ENCODE measurements around the gene SETD3. TPM values are rescaled to one million over a fixed set of nuclear protein-coding genes. Genes with fewer than 3 reads are reported as not detected.

The SETD3 gene
- 51.5 and 52.6 TPM in 2 replicates for total RNA-seq (2022)
- percentile 80 among the genes with signal in this experiment for Bru-seq, nascent RNA
- percentile 77 among the genes with signal in this experiment for BruChase-seq, experiment 1, labeled RNA remaining after a 6-hour chase
- percentile 75 among the genes with signal in this experiment for BruChase-seq, experiment 2, labeled RNA remaining after a 2-hour chase
- long read RNA-seq, transcript SETD3-202 (13 exons, 2,878 nt), result major isoform, 43 of 62 reads
- long read RNA-seq, partial matches to known transcripts, result 5 of 62 reads
- long read RNA-seq, other reads (novel, unspliced or antisense), result 12 of 62 reads

DNA sequence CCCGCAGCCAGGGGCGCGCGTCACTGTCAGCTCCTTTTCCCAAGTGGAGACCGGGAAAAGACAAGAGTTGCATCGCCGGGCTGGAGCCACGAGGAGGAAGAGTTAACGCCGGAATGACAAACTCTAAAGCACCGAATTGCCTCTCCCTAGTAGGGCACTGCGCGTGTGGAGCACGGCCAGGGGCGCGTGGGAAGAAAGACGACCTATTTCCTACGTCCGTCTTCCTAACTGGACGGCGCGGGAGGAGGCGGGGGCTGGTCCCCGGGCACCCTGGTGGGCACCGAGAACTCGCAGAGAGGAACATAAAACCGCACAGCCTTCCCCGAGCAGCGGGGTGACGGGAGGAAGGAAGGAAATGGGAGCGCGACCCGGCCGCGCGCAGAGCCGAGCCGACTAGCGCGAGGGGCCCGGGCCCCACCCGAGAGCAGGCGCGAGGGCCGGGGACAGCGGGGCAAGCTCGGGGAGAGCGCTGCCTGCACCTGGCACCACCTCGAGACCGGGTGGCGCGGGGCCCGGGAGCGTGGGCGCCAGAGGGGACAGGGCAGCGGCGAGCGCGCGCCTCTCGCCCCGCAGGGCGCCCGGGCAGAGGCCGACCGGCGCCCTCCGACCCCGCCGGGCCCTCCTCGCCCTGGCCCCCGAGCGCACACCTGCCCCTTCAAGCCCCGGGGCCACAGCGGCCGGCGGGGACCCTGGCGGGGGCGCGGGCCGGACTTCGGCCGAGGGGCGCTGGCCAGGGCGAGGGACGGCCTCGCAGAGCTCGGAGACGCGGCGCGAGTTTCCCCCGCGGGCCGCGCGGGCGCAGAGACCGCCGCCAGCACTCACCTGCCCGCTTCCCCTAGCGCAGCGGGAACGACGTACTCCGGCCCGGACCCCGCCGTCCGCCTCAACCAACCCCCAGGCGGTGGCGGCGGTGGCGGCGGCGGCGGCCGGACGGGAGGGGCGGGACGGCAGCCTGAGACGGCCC, at the start of gene SETD3:
Gene SETD3 (minus strand): TSS at position 954 of the 964 bp plus-strand sequence. CDS start 15,054 bp downstream, outside the sequence.
- peaks cover 28% of the 10 kb centered on the region for H3K4me1 Mint-ChIP-seq (ENCODE audit: low read depth, unreplicated experiment)
- CTCF ChIA-PET, result interaction anchor here (0.7 kb wide), 1 partner anchor 420 kb away, joined by 3 read pairs; no protein-coding TSS in a partner anchor
- no peaks in the 10 kb centered on the region for H3K27me3 Mint-ChIP-seq (ENCODE audit: unreplicated experiment)
- no TSS peak for BruUV-seq (replicated peaks)
- H3K27ac Mint-ChIP-seq (ENCODE audit: unreplicated experiment), result peak within 1 kb of the TSS; percentile 96
- DNase-seq, result peak; percentile 29
- H3K9me3 Mint-ChIP-seq (ENCODE audit: low read depth, unreplicated experiment), result no peaks in the 10 kb centered on the region
- intact Hi-C loops (cut with micrococcal nuclease; ENCODE audit: unreplicated experiment), result no loop called here
- H3K4me3 Mint-ChIP-seq (ENCODE audit: low read depth, unreplicated experiment), result peak within 1 kb of the TSS; percentile 84
- peaks cover 30% of the 10 kb centered on the region for H3K36me3 Mint-ChIP-seq (ENCODE audit: insufficient read depth, unreplicated experiment)
- TF ChIP-seq, protein P1, sequence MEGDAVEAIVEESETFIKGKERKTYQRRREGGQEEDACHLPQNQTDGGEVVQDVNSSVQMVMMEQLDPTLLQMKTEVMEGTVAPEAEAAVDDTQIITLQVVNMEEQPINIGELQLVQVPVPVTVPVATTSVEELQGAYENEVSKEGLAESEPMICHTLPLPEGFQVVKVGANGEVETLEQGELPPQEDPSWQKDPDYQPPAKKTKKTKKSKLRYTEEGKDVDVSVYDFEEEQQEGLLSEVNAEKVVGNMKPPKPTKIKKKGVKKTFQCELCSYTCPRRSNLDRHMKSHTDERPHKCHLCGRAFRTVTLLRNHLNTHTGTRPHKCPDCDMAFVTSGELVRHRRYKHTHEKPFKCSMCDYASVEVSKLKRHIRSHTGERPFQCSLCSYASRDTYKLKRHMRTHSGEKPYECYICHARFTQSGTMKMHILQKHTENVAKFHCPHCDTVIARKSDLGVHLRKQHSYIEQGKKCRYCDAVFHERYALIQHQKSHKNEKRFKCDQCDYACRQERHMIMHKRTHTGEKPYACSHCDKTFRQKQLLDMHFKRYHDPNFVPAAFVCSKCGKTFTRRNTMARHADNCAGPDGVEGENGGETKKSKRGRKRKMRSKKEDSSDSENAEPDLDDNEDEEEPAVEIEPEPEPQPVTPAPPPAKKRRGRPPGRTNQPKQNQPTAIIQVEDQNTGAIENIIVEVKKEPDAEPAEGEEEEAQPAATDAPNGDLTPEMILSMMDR (IDR thresholded peaks at IDR 0.05; ENCODE audit: unreplicated experiment), result no peak

- DNase-seq, result no peak
- Mint-ChIP-seq H3K36me3 (ENCODE audit: insufficient read depth, unreplicated experiment) (no peaks in the 10 kb centered on the region), H3K4me1 (ENCODE audit: low read depth, unreplicated experiment) (peaks cover 3% of the 10 kb centered on the region), H3K27me3 (ENCODE audit: unreplicated experiment) (no peaks in the 10 kb centered on the region), H3K9me3 (ENCODE audit: low read depth, unreplicated experiment) (no peaks in the 10 kb centered on the region), H3K4me3 (ENCODE audit: low read depth, unreplicated experiment) (no peak overlapping the region), H3K27ac (ENCODE audit: unreplicated experiment) (no peak overlapping the region)
- BruUV-seq (replicated peaks), result no TSS peak
- CTCF ChIA-PET, result no interaction called here
- TF ChIP-seq, protein P1 (IDR thresholded peaks at IDR 0.05; ENCODE audit: unreplicated experiment), result no peak
- intact Hi-C loops (cut with micrococcal nuclease; ENCODE audit: unreplicated experiment), result no loop called here
Observed at GRCh38 chr14:99529899-99530298, 49.2 kb upstream of the SETD3 start.

DNA sequence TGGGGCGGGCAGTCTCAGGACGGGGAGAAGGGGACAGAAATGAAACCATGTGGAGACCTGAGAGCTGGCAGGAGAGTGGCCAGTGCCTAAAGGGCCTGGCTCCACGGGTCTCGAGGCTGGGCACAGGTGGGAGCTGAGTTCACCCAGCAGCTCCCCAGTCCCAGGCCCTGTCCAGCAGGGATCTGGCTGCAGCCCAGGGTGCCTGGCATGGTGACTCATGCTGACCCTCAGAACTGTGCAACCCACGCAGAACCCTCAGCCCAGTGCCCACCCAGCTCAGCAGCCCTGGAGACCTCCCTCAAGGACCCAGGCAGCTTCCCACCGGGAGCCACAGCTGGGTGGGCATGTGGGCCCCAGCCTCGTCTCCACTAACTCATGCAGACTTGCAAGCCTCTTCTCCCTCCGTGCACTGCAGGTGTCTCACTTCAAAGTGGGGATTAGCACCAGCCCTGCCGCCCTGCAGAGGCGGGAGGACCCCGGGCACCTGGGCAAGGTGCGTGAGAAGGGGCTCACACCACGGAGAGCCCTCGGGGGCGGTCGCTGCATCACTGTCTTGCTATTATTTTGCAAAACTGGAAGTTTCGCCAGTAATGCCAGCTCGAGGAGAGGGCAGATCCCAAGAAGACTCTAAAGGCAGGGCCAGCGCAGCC, 46.9 kb upstream of the SETD3 start:
- Mint-ChIP-seq H3K4me1 (ENCODE audit: low read depth, unreplicated experiment) (peaks cover 5% of the 10 kb centered on the region), H3K27ac (ENCODE audit: unreplicated experiment) (no peak overlapping the region), H3K36me3 (ENCODE audit: insufficient read depth, unreplicated experiment) (no peaks in the 10 kb centered on the region), H3K4me3 (ENCODE audit: low read depth, unreplicated experiment) (no peak overlapping the region), H3K27me3 (ENCODE audit: unreplicated experiment) (no peaks in the 10 kb centered on the region), H3K9me3 (ENCODE audit: low read depth, unreplicated experiment) (no peaks in the 10 kb centered on the region)
- BruUV-seq (replicated peaks), result no TSS peak
- intact Hi-C loops (cut with micrococcal nuclease; ENCODE audit: unreplicated experiment), result no loop called here
- CTCF ChIA-PET, result no interaction called here
- no peak for DNase-seq
- TF ChIP-seq, protein P1 (IDR thresholded peaks at IDR 0.05; ENCODE audit: unreplicated experiment), result no peak

DNA sequence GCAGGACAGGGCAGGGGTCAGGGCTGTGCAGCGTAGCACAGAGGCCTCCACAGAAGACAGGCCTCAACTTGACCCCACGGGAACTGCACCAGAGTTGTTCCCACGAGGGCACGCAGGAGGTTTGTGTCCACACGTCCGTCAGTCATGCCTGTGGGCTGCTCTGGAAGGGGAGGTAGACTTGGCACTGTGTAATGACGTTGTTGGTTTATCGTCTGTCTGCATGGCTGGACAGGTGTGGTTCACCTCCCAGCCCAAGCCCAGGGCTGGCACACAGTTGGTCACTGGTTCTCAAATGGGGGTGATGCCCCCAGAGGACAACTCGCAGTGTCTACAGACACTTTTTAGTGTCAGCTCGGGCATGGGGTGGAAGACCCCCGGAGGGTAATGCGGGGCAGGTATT, 46.4 kb upstream of the SETD3 start:
- DNase-seq, result no peak
- Mint-ChIP-seq H3K27ac (ENCODE audit: unreplicated experiment) (no peak overlapping the region), H3K4me3 (ENCODE audit: low read depth, unreplicated experiment) (no peak overlapping the region), H3K36me3 (ENCODE audit: insufficient read depth, unreplicated experiment) (no peaks in the 10 kb centered on the region), H3K27me3 (ENCODE audit: unreplicated experiment) (no peaks in the 10 kb centered on the region), H3K9me3 (ENCODE audit: low read depth, unreplicated experiment) (no peaks in the 10 kb centered on the region), H3K4me1 (ENCODE audit: low read depth, unreplicated experiment) (peaks cover 5% of the 10 kb centered on the region)
- CTCF ChIA-PET, result no interaction called here
- no TSS peak for BruUV-seq (replicated peaks)
- TF ChIP-seq, protein P1 (IDR thresholded peaks at IDR 0.05; ENCODE audit: unreplicated experiment), result no peak
- intact Hi-C loops (cut with micrococcal nuclease; ENCODE audit: unreplicated experiment), result no loop called here
